ENCODE data around the gene SH3RF2.

DNA sequence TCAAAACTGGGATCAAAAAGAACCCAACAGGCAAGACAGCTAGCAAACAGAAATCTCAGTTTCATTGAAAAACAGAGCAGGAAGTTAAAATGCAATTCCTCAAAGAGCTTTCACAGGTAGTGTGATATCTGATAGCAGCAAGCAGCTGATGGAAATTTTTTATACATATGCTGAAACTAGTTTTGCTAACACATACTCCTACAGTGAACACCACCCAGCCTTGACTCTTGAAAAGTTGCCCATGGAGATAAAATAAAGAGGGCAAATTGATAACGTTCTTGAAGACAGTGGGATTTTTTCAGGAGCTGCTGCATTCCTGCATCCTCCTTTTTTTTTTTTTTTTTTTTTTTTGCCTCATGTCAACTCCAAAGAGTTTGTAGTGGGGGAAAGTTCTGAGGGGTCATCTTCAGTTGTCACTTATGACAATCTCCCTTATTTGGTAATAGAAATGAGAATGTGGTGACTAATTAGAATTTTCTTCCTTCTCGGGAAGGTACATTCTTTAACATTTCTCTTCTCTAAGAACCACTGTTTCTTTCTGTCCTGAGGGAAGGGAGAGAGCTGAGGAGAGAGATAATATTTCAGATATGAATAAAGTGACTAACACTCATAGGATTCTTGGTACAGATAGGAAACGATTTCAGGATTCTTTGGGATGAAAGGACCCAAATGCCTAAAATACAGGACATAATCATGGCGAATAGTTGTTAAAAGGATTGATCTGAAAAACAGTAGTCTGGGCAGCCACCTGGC is 24.6 kb downstream of the SH3RF2 start:
- TF ChIP-seq, protein P1, sequence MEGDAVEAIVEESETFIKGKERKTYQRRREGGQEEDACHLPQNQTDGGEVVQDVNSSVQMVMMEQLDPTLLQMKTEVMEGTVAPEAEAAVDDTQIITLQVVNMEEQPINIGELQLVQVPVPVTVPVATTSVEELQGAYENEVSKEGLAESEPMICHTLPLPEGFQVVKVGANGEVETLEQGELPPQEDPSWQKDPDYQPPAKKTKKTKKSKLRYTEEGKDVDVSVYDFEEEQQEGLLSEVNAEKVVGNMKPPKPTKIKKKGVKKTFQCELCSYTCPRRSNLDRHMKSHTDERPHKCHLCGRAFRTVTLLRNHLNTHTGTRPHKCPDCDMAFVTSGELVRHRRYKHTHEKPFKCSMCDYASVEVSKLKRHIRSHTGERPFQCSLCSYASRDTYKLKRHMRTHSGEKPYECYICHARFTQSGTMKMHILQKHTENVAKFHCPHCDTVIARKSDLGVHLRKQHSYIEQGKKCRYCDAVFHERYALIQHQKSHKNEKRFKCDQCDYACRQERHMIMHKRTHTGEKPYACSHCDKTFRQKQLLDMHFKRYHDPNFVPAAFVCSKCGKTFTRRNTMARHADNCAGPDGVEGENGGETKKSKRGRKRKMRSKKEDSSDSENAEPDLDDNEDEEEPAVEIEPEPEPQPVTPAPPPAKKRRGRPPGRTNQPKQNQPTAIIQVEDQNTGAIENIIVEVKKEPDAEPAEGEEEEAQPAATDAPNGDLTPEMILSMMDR (IDR thresholded peaks at IDR 0.05), result no peak
- no peak for TF ChIP-seq POLR2A (IDR thresholded peaks at IDR 0.05)
